GM19468 (cell line): Measurements from ENCODE around the gene PIEZO1.
A peak's percentile ranks its signal among the peaks of the same experiment; 100 is the strongest.

Source experiments
- ATAC-seq: cut with Tn5 transposase; IDR thresholded peaks from one replicate; pipeline ENCODE4 v1.9.1; 2021; ENCODE audit warnings: mild to moderate bottlenecking, moderate library complexity, moderate number of reproducible peaks; ENCODE audit not compliant: unreplicated experiment; ENCODE audit errors: extremely low read depth

The PIEZO1 gene

GRCh38 chr16:88711750-88712340 is 73.2 kb downstream of the PIEZO1 start:
- ATAC-seq: no peak

GRCh38 chr16:88710556-88710955 is 74.5 kb downstream of the PIEZO1 start:
- ATAC-seq: no peak

GRCh38 chr16:88706965-88707826 is 77.8 kb downstream of the PIEZO1 start:
- ATAC-seq: no peak

GRCh38 chr16:88706229-88706964 is 78.6 kb downstream of the PIEZO1 start, which contains the start of the genes CTU2 and RNF166:
Gene CTU2 (plus strand): TSS chr16:88706503. CDS start chr16:88706531, 28 bp downstream.
Gene RNF166 (minus strand): TSS chr16:88706408. CDS start chr16:88706325, 83 bp downstream.
- ATAC-seq: peak; percentile 53

GRCh38 chr16:88705801-88706228 is 79.2 kb downstream of the PIEZO1 start:
- ATAC-seq: no peak

- ATAC-seq: no peak
These were observed 79.8 kb downstream of the PIEZO1 start for GRCh38 chr16:88705076-88705684.

GRCh38 chr16:88703486-88704309 is 81.3 kb downstream of the PIEZO1 start:
- no peak for ATAC-seq

- no peak for ATAC-seq
These were observed 82.4 kb downstream of the PIEZO1 start for GRCh38 chr16:88702371-88703210.

GRCh38 chr16:88701581-88702370 is 83.2 kb downstream of the PIEZO1 start:
- ATAC-seq: no peak

- no peak for ATAC-seq
These were observed 84.2 kb downstream of the PIEZO1 start for GRCh38 chr16:88700636-88701482.

GRCh38 chr16:88700322-88700635 is 84.7 kb downstream of the PIEZO1 start:
- ATAC-seq: no peak

GRCh38 chr16:88699180-88699579 is 85.8 kb downstream of the PIEZO1 start:
- ATAC-seq: no peak

GRCh38 chr16:88698646-88699045 is 86.4 kb downstream of the PIEZO1 start:
- ATAC-seq: no peak

GRCh38 chr16:88697831-88698615 is 87.0 kb downstream of the PIEZO1 start:
- ATAC-seq: no peak

GRCh38 chr16:88697116-88697830 is 87.7 kb downstream of the PIEZO1 start:
- ATAC-seq: no peak

- ATAC-seq: no peak
These were observed 88.6 kb downstream of the PIEZO1 start for GRCh38 chr16:88696441-88696840.
